Hepatocyte (in vitro differentiated cells): ENCODE results near the gene CCDC9.

Experiments
- EZH2 ChIP-seq: fragments of 200-600 bp; sonication (generic); IDR thresholded peaks from 2 replicates; pipeline ENCODE4 v1.6.1; 2016; ENCODE audit warnings: antibody characterized with exemption, mild to moderate bottlenecking, borderline replicate concordance
- TF ChIP-seq, protein P1 (sequence below): fragments of 200-600 bp; sonication (generic); IDR thresholded peaks from 2 replicates; pipeline ENCODE4 v1.5.1; 2016; ENCODE audit warnings: antibody characterized with exemption, mild to moderate bottlenecking; ENCODE audit not compliant: poor library complexity

DNA sequence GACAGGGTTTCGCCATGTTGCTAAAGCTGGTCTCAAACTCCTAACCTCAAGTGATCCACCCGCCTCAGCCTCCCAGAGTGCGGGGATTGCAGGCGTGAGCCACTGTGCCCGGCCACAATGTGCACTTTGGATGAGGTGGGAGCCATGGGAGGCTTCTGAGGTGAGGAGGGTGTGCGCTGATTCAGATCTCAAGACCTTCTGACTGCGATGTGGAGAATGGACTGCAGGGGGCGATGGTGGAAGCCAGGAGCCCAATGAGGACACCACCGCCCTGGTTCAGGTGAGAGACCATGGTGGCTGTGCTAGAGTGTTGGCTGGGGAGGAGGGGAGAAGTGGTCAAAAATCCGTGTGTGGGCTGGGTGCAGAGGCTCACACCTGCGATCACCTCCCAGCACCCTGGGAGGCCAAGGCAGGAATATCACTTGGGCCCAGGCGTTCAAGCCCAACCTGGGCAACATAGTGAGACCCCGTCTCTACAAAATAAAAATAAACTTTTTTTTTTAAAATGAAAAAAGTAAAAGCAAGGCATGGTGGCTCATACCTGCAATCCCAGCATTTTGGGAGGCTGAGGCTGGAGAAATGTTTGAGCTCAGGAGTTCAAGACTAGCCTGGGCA lies 24.0 kb downstream of the CCDC9 start:
- TF ChIP-seq EZH2 = no peak
- TF ChIP-seq, protein P1, sequence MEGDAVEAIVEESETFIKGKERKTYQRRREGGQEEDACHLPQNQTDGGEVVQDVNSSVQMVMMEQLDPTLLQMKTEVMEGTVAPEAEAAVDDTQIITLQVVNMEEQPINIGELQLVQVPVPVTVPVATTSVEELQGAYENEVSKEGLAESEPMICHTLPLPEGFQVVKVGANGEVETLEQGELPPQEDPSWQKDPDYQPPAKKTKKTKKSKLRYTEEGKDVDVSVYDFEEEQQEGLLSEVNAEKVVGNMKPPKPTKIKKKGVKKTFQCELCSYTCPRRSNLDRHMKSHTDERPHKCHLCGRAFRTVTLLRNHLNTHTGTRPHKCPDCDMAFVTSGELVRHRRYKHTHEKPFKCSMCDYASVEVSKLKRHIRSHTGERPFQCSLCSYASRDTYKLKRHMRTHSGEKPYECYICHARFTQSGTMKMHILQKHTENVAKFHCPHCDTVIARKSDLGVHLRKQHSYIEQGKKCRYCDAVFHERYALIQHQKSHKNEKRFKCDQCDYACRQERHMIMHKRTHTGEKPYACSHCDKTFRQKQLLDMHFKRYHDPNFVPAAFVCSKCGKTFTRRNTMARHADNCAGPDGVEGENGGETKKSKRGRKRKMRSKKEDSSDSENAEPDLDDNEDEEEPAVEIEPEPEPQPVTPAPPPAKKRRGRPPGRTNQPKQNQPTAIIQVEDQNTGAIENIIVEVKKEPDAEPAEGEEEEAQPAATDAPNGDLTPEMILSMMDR = peak; percentile 23
